Fibroblast of peridontal ligament (primary cell): Measurements from ENCODE around the gene TTC34.
"Not testable (repeated sequence)": the region's sequence is repeated elsewhere in the genome, so short reads cannot be mapped to it uniquely, and the experiment has no call there.

ENCODE experiments used
- DNase-seq: peaks from one replicate; pipeline ENCODE4 v3.0.0-alpha.2; 2010; ENCODE audit errors: extremely low read depth

Gene TTC34

GRCh38 chr1:2796890-2797740 is 4.4 kb downstream of the TTC34 start:
- DNase-seq = no peak

GRCh38 chr1:2795926-2796325 is 5.6 kb downstream of the TTC34 start:
- no peak for DNase-seq

GRCh38 chr1:2791027-2791760 is 10.3 kb downstream of the TTC34 start:
- DNase-seq = no peak

GRCh38 chr1:2789986-2790581 is 11.4 kb downstream of the TTC34 start:
- no peak for DNase-seq

DNA sequence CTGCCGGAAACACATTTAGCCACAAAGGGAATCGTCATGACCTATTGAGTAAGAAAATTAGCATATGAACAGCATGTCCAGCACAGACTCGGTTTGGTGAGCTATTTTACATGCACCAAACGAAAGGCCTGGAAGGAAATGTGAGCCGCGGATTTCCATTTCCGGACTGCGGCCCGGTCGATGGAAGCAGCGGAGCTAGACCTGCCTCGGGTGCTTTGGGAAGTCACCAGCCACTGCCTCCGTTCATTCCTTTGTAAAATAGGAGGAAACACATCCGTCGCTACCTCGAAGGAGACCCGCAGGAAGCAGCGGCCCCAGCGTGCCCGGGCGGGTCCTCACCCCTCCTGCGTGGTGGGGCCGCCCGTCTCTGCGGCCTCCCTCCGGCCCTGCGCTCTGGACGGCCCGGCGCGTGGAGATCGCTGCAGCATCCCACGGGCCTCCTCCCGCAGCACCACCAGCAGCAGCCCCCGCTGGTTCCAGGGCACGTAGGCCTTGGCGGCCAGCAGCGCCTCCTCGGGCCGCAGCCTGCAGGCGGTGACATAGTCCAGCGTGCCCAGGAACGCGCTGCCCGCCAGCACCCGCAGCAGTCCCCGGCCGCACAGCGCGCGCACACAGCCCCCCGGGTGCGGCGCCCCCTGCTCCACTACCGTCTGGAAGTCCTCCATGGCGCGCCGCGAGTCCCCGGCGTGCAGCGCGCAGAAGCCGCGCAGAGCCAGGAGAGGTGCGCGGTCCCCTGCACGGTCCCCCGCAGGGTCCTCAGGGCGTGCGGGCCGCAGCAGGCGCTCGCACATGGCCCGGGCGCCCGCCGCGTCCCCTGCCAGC is 12.1 kb downstream of the TTC34 start:
- DNase-seq = no peak

GRCh38 chr1:2788506-2789163 is 12.9 kb downstream of the TTC34 start:
- DNase-seq = no peak

DNA sequence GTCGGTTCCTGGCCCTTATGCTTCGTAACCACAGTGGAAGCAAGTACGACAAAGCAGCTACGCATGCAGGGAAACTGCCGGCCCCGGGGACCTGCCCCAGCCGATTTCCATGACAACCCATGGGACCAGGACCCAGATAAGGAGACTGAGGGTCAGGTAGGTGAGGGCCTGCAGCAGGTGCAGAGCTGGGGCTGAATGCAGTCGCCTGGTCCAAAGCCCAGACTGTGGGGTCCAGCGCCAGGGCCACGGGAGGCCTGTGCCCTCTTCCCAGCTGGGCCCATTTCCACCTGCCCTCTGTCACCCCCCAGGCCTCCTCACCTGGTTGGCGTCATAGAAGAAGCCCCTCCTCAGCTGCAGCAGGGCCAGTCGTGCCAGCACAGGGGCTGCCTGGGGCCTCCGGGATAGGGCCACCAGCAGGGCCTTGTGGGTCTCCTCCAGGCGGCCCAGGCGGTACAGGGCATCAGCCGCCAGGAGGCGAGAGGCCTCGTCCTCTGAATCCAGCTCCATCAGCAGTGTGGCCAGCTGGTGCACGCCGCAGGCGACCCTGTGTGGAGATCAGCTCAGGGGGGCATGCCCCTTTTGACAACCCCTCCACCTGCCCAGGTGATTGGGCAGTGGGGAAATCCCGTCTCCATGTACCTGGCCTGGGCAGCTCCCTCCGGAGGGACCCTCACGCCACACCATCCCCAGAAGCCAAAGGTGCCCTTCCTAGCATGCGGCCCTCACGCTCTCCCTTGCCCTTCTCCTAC is 14.2 kb downstream of the TTC34 start:
- DNase-seq = no peak

DNA sequence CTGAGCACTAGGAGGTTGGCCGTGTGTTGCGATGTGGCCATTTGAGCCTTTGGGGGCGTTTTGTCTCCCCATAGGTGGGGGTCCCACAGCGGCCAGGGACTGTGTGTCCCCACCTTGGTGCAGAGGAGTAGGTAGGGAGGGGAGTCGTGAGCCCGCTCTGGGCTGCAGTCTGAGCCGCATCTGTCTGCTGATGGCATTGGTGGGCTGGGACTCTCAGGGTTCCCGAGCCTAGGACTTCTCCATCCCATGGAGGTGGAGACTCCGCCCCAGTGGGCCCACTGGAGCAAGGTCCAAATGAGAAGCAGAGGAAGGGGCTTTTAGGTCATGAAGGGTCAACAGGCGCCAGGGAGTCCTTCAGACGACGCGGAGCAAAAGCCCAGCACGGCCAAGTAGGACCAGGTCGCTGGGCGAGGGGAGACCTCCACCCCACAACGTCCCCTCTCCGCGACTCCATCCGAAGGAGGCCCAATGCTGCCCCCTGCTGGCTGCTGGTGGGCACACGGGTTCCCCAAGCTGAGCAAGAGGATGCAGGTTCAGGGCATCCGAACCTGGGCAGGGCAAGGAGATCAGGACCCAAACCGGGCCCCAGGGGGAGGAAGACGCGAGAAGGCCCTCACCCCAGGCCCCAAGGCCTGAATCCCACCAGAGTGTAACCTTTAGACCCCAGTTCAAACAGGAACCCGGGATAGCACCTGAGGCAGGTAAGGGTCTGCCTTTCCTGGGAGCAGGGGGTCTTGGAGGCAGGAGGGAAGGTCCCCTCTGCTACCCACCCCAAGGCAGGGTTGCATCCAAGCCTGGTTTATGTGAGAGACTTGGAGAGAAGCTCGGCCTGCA is 14.9 kb downstream of the TTC34 start:
- DNase-seq = no peak

- no peak for DNase-seq
These were observed 15.7 kb downstream of the TTC34 start for GRCh38 chr1:2785631-2786328.

GRCh38 chr1:2784854-2785630 is 16.5 kb downstream of the TTC34 start:
- DNase-seq = no peak

GRCh38 chr1:2783435-2784397 is 17.8 kb downstream of the TTC34 start:
- DNase-seq = no peak

DNA sequence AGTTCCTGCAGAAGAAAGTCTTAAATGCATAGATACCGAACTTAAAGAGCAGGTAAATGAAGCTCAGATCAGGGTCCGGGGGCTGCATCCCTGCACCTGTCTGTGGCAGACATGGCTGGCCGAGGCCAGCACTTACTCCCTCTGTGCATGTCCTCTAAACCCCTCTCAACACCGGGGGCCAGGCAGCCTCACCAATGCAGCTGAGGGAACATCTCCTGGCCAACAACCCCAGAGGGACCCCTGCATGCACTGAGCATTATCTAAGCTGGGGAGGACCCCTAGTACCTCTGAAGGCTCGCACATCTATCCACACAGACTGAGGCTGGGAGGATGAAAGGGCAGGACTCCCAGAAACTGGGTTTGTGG is 18.4 kb downstream of the TTC34 start:
- no peak for DNase-seq

DNA sequence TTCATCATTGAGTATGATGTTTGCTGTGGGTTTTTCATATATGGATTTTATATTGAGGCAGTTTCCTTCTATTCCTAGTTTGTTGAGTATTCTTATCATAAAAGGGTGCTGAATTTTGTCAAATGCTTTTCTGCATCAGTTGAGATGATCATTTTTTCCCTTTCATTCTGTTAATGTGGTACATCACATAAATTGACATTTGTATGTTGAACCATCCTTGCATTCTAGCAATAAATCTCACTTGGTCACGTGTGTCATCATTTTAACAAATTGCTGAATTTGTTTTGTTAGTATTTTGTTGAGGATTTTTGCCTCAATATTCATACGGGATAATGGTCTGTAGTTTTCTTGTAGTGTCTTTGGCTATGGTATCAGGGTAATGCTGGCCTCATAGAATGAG is 19.9 kb downstream of the TTC34 start:
- no peak for DNase-seq

GRCh38 chr1:2778220-2778592 is 23.3 kb downstream of the TTC34 start:
- DNase-seq = no peak

- no peak for DNase-seq
These were observed 23.9 kb downstream of the TTC34 start for GRCh38 chr1:2777424-2778219.

GRCh38 chr1:2775333-2775732 is 26.2 kb downstream of the TTC34 start:
- not testable (repeated sequence) for DNase-seq
